DND-41 (cell line): ENCODE measurements around the gene XIAP.
"Not testable (repeated sequence)": the region's sequence is repeated elsewhere in the genome, so short reads cannot be mapped to it uniquely, and the experiment has no call there.

Source experiments
- ATAC-seq: fragments of 200-7000 bp; cut with Tn5 transposase; 3 replicates; pipeline ENCODE4 v1.9.1; 2021; ENCODE audit warnings: low read depth; ENCODE audit not compliant: insufficient read depth
- DNase-seq: peaks from one replicate; pipeline ENCODE4 v3.0.0-alpha.2; 2020
- H2AFZ ChIP-seq: 2 replicates; pipeline ENCODE4 v1.6.0; 2012; ENCODE audit warnings: low read depth, low read length
- H3K27ac ChIP-seq: 2 replicates; pipeline ENCODE4 v1.5.1; 2012; ENCODE audit warnings: low read length, inconsistent platforms
- H3K27me3 ChIP-seq: fragments of 200-600 bp; sonication (generic); 2 replicates; pipeline ENCODE4 v1.6.0; 2012; ENCODE audit warnings: low read length, mild to moderate bottlenecking, inconsistent platforms; ENCODE audit not compliant: insufficient read depth, poor library complexity
- H3K36me3 ChIP-seq: 2 replicates; pipeline ENCODE4 v1.5.1; 2012; ENCODE audit warnings: low read length, inconsistent platforms; ENCODE audit not compliant: insufficient read depth
- H3K4me1 ChIP-seq: 2 replicates; pipeline ENCODE4 v1.5.1; 2012; ENCODE audit warnings: mild to moderate bottlenecking, low read length; ENCODE audit not compliant: insufficient read depth
- H3K4me2 ChIP-seq: 2 replicates; pipeline ENCODE4 v1.6.0; 2012; ENCODE audit warnings: mild to moderate bottlenecking, moderate library complexity, low read length, inconsistent platforms; ENCODE audit not compliant: insufficient read depth
- H3K4me3 ChIP-seq, 2 experiments: fragments of 200-600 bp in 1 of 2; shearing (Covaris generic) in 1 of 2; 2 replicates each; pipeline ENCODE4 v1.5.1; 2012 to 2016; ENCODE audit warnings: inconsistent platforms in 2 of 2, low read length in 2 of 2, mild to moderate bottlenecking in 2 of 2, low read depth in 1 of 2, moderate library complexity in 1 of 2
- H3K79me2 ChIP-seq: 2 replicates; pipeline ENCODE4 v1.6.0; 2012; ENCODE audit warnings: low read length, inconsistent platforms; ENCODE audit not compliant: insufficient read depth
- H3K9ac ChIP-seq: 2 replicates; pipeline ENCODE4 v1.6.0; 2012; ENCODE audit warnings: low read depth, mild to moderate bottlenecking, inconsistent platforms, low read length, moderate library complexity
- H3K9me3 ChIP-seq: 2 replicates; pipeline ENCODE4 v1.5.1; 2012; ENCODE audit warnings: low read length, moderate library complexity, mild to moderate bottlenecking, inconsistent platforms; ENCODE audit not compliant: insufficient read depth, severe bottlenecking
- H4K20me1 ChIP-seq: 2 replicates; pipeline ENCODE4 v1.6.0; 2012; ENCODE audit warnings: low read length; ENCODE audit not compliant: insufficient read depth
- EZH2 ChIP-seq: IDR thresholded peaks from 3 replicates; pipeline ENCODE4 v1.6.1; 2012; ENCODE audit warnings: borderline replicate concordance, low read depth, mild to moderate bottlenecking, moderate library complexity, low read length, inconsistent platforms; ENCODE audit not compliant: severe bottlenecking
- TF ChIP-seq, protein P1 (sequence below): IDR thresholded peaks from 2 replicates; pipeline ENCODE4 v1.5.1; 2012; ENCODE audit warnings: borderline replicate concordance, low read length, moderate library complexity, mild to moderate bottlenecking; ENCODE audit not compliant: poor library complexity, severe bottlenecking; ENCODE audit errors: extremely low read depth

Gene XIAP

GRCh38 chrX:123924186-123924585 lies 64.3 kb downstream of the XIAP start:
- Histone ChIP-seq H3K27ac (no peak overlapping the region), H3K4me2 (no peak overlapping the region), H3K79me2 (no peaks in the 10 kb centered on the region), H3K4me1 (no peaks in the 10 kb centered on the region), H4K20me1 (no peaks in the 10 kb centered on the region), H2AFZ (no peak overlapping the region), H3K9me3 (no peaks in the 10 kb centered on the region), H3K27me3 (no peaks in the 10 kb centered on the region), H3K9ac (no peak overlapping the region), H3K4me3 (no peak overlapping the region), H3K36me3 (no peaks in the 10 kb centered on the region)
- ATAC-seq (no peak), DNase-seq (no peak)
- TF ChIP-seq, protein P1, sequence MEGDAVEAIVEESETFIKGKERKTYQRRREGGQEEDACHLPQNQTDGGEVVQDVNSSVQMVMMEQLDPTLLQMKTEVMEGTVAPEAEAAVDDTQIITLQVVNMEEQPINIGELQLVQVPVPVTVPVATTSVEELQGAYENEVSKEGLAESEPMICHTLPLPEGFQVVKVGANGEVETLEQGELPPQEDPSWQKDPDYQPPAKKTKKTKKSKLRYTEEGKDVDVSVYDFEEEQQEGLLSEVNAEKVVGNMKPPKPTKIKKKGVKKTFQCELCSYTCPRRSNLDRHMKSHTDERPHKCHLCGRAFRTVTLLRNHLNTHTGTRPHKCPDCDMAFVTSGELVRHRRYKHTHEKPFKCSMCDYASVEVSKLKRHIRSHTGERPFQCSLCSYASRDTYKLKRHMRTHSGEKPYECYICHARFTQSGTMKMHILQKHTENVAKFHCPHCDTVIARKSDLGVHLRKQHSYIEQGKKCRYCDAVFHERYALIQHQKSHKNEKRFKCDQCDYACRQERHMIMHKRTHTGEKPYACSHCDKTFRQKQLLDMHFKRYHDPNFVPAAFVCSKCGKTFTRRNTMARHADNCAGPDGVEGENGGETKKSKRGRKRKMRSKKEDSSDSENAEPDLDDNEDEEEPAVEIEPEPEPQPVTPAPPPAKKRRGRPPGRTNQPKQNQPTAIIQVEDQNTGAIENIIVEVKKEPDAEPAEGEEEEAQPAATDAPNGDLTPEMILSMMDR: no peak
- no peak for TF ChIP-seq EZH2

DNA sequence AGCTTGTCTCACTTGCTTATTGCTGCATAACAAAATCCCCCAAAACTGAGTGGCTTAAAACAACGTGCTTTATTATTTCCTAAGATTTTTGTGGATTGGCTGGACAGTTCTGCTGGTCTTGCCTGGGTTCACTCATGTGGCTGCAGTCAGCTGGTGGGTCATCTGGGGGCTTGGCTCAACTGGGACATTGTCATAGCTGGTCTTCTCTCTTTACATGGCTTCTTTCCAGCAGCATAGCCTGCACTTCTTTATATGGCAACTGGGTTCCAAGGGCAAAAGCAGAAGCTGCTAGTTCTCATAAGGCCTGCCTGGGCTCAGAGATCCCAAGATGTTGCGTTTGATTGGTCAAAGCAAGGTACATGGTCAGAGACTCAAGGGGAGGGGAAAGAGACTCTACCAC lies 68.0 kb downstream of the XIAP start:
- DNase-seq (no peak), ATAC-seq (no peak)
- Histone ChIP-seq H3K4me2 (no peak overlapping the region), H3K9me3 (no peaks in the 10 kb centered on the region), H3K4me3 (no peak overlapping the region), H3K27ac (no peak overlapping the region), H3K9ac (no peak overlapping the region), H3K4me1 (no peaks in the 10 kb centered on the region), H3K79me2 (no peaks in the 10 kb centered on the region), H3K36me3 (no peaks in the 10 kb centered on the region), H2AFZ (no peak overlapping the region), H4K20me1 (no peaks in the 10 kb centered on the region), H3K27me3 (no peaks in the 10 kb centered on the region)
- no peak for TF ChIP-seq EZH2
- TF ChIP-seq, protein P1: no peak

DNA sequence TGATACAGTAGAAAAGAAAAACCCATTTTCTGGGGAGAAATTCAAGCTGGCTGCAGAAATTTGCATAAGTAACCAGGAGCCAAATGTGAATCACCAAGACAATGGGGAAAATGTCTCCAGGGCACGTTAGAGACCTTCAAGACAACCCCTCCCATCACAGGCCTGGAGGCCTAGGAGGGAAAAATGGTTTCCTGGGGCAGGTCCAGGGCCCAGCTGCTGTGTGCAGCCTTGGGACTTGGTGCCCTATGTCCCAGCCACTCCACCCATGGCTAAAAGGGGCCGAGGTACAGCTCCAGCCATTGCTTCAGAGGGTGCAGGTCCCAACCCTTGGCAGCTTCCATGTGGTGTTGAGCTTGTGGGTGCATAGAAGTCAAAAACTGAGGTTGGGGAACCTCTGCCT lies 72.2 kb downstream of the XIAP start:
- not testable (repeated sequence) for H3K9me3 ChIP-seq, H3K4me2 ChIP-seq, DNase-seq, H3K27ac ChIP-seq, H3K36me3 ChIP-seq, H4K20me1 ChIP-seq, H3K9ac ChIP-seq, H3K4me1 ChIP-seq, H3K27me3 ChIP-seq, H3K79me2 ChIP-seq, ATAC-seq, H3K4me3 ChIP-seq, H2AFZ ChIP-seq

DNA sequence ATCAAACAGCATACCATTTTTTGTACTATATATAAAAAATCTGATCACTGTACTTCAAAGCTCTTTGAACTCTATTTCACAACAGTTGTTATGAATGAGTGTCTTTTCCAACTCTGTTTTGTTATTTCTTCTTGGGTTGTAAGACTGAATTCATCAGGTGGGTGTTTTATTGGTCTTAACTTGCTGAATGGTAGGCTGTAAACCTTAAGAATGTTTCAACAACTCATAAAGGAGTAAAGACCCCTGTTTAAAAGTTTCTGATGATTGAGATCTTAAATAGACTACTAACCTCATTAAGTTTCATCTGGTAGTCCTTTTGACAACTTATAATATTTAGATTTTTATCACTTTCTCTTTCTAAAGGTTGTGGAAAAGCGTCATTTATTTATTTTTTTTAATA lies 83.2 kb downstream of the XIAP start:
- Histone ChIP-seq H3K9me3 (no peaks in the 10 kb centered on the region), H4K20me1 (no peaks in the 10 kb centered on the region), H3K36me3 (no peaks in the 10 kb centered on the region), H3K4me3 (no peak overlapping the region), H3K4me2 (no peak overlapping the region), H3K27ac (no peak overlapping the region), H3K79me2 (no peaks in the 10 kb centered on the region), H3K9ac (no peak overlapping the region), H2AFZ (no peak overlapping the region), H3K4me1 (no peaks in the 10 kb centered on the region), H3K27me3 (no peaks in the 10 kb centered on the region)
- no peak for ATAC-seq
- TF ChIP-seq EZH2: no peak
- TF ChIP-seq, protein P1: no peak
- DNase-seq: no peak
